GM19468 (cell line): Measurements from ENCODE around the gene TNS3.
"Not testable (repeated sequence)": the region's sequence is repeated elsewhere in the genome, so short reads cannot be mapped to it uniquely, and the experiment has no call there.

Source experiments
- ATAC-seq: cut with Tn5 transposase; IDR thresholded peaks from one replicate; pipeline ENCODE4 v1.9.1; 2021; ENCODE audit warnings: mild to moderate bottlenecking, moderate library complexity, moderate number of reproducible peaks; ENCODE audit not compliant: unreplicated experiment; ENCODE audit errors: extremely low read depth

TNS3 gene

DNA sequence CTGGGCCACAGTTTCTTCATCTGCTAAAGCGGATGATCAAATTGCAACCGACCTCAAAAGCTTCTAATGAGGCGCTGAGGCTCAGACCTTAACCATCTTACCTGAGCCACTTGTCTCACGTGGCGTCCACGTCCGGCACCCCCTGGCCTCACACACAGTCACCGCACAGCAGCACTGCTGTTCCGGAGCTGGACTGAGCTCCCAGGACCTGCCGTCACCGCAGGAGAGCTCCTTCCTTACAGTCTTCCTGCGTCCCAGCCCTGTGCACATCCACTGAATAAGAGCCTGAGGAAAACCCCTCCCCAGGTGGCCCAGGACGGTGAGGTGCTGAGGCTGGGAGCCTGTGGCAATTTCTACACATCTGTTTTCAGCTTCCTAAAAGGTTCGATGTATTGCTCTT lies 35.7 kb downstream of the TNS3 start:
- ATAC-seq: no peak

GRCh38 chr7:47544416-47544815 lies 37.5 kb downstream of the TNS3 start:
- no peak for ATAC-seq

DNA sequence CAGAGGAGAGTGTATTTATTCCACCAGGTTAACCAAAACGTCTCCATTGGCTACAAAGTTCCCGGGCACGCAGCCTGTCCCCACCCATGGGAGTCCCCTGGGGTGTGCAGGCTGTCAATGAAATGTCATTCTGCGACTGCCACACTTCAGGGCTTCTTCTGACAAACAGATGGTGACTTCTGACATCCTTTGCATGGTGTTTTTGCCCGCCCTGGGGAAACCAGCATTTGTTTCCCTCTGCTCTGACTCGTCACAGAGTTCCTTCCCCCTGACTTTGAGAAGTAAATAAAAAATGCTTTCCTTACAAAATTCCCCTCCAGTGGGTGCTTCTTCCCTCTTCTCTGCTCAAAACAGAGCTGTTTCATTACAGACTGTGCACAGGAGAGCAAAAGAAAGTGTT lies 38.2 kb downstream of the TNS3 start:
- ATAC-seq: no peak

DNA sequence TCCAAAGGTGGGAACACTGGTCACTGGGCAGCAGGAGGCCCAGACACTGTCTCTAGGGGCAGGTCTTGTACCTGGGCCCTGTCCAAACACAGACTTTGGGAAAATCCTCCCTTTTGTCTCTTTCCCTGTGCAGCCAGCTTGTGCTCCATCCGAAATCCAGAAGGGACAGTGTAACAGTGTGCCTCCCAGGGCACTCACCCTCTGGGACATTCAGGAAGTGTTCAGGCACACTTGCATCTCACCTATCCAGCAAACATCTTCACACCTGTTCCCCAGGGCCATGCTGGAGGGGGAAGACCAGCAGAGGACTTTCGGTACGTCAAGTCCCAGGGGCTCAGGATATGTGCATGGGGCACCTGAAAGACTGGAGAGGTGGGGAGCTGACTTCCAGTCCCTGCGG lies 38.9 kb downstream of the TNS3 start:
- no peak for ATAC-seq

DNA sequence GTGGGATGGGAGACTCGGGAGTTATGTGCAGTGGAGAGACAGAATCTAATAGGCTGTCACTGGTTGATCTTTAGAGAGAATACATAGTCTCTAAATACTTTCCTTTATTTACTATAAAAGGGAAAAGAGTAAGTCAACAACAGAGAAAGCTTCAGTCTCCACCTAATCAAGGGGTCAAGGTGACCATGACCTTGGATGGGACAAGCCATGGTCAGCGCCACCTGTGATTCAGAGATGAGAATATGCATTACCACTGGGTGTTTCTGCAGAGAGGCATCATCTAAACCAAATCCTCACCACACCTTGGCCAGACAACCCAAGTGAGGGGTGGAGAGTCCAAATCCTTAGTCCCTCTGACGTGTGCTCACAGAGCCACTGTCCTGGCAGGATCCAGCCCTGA lies 39.9 kb downstream of the TNS3 start:
- ATAC-seq: no peak

GRCh38 chr7:47541485-47541884 lies 40.4 kb downstream of the TNS3 start:
- ATAC-seq: not testable (repeated sequence)

DNA sequence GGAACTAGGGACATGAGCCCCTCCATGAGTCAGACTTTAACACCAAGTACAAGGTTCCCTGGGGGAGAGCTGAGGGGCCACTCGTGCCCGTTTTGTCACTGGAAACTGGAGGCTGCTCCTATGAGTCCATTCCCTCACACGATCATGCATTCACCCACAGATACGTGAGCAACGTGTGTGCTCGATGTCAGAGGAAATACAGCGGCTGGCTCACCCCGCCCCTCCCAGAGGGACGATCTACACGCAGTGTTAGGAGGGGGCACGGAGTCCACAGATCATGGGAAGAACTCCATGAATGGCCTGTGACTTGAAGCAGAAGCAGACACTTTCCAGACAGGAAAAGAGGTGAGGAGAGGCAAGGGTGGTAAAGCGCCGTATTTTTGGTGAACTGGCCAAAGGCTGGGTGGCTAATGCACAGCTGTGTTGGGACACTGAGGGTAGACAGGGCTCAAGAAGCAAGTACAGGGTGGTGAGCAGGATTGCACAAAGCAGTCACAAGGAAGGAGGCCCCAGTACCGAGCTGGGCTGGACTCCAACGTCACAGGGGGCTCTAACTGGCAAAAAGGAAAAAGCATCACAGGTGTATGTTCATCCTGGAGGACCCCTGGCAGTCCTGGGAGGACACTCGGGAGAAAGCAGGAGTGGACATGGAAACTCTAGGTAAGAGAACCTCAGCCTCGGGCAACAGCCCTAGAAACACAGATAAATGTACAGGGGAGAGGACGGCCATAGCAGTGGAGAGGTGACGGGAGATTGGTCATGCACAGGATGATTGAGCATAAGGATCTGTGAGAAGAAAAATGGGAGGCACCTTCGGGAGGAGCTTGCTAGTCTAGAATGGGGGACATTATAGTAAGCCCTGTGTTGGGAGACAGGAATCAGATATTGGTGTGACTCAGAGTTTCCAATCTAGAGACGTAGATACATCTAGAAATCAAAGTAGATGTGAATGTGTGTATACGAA lies 41.2 kb downstream of the TNS3 start:
- no peak for ATAC-seq

DNA sequence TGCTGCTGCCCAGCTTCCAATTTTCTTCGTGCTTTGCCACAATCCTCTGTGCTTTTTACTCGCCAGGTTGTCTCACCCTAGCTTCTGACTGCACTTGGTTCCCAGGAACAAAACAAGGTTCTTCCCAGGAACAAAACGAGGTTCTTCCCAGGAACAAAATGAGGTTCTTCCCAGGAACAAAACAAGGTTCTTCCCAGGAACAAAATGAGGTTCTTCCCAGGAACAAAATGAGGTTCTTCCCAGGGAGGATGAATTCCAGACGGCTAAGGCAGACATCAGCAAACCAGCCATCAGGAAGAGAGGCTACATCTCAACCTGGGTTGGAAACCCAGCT lies 41.9 kb downstream of the TNS3 start:
- ATAC-seq: no peak

- ATAC-seq: no peak
Measured at GRCh38 chr7:47539398-47540052, 42.4 kb downstream of the TNS3 start.

- no peak for ATAC-seq
Measured at GRCh38 chr7:47538846-47539311, 43.0 kb downstream of the TNS3 start.

DNA sequence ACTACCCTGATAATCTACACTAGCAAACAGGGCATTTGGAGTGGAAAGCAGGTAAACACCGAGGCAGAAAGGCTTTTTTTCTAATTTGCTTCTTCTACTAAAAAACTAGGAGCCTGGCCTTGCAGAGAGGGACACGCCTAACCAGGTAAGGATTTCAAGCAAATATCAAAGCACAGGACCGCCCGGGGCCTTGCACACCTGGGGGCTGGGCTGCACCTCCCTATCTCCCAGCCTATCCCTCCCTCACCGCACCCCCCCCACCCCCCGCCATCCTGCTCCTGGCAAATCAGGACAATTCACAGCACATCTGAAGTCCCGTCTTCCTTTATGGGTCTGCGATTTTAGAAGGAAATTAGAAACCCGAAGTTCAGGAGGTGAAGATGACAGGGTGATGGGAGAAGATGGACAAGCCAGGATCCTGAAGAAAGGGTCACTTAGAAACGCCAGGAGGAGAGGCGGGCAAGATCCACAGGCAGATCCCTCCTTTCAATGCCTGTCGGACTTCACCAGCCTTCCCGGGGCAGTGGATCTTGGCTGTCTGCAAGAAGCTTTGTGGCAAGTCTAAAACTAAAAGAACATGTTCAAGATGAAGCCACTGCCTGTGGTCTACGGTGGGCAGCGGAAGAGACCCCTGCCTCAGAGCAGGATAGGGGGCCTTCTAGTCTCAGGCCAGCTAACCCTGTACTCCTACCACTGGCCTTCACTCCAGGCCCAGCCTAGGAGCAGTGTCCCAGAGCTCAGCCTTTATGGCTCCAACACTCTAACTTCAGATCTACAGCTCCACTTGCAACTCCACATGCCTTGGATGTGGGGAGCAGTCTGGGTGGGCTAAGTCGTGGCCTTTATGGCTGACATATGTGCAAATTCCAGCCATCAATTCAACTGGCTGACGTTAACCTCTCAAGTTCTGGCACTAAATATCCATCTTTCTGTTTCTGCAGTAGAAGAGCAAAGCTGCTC lies 43.9 kb downstream of the TNS3 start:
- ATAC-seq: no peak

DNA sequence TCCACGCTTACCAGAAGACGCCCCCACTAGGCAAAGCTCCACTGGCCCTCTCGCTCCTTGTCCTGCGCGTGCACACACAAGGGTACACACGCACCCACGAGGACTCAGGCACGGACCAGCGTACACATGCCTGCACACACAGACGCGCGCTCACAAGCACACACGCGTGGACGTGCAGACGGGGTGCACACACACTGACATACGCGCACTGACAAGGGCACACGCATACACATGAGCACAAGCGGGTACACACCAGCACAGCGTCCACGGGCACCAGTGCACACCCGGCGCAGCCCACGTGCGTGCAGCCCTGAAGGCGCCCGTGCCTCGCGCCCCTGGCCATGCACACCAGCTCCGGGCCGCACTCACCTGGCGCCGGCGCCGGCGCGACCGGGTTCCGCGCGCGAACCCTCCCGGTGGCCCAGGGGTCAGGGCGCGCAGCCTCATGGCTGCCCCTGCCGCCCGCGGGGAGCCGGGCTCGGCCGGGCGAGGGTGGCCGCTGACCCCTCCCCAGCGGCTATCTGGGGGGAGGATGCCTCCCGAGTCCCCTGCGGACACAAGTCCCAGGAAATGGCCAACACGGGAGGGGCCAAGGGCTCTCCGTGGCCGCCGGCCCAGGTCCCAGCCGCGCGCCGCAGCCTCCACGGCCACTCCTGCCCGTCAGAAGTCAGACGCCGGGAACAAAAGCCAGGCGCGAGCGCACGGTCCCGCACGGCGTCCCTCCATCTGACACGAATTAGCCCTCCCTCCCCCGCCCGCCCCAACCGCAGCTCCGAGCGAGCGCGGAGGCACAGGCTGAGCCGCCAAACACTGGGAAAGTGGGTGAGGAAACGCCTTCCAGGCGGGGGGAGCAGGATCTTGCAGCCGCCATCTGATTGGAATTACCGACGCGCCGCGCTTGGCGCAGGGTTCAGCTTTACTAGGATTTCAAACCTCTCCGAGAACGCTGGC lies 45.0 kb downstream of the TNS3 start:
- ATAC-seq: no peak

DNA sequence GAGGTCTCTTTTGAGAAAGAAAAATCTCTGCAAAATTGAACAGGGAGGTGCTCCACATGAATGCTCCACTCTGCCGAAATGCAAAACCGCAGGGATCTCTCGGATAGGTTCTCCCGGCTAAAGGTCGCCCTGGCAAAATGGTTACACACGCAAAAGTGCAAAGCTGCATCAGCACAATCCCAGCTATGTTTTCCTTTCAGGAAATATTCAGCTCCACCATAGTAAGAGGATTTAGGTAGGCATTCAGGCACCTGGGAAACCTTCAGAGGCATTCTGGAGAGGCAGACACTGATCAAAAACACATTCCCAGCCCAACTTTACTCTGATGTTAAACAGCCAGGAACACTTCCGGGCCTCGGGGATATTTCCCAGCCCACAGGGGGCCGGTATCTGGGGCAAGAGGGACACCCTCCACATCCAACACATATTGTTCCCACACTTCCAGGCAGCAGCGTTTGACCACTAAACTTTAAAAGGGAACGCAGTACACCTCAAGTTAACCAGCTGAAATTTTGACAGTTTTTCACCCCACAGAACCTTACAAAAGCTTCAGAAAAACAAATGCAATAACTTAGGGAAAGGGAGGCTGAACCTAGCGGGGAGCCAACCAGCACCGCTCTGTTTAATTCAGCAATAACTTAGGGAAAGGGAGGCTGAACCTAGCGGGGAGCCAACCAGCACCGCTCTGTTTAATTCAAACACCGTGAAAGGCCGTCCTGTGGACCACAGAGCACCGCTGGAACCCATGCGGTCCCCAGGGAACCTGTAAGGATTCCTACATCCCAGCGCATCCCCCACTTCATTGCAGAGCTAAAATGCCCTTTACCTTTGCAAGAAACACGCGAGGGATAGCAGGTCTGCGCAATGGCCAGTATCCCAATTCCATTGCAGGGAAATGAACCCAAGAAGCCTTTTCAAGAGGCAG lies 45.9 kb downstream of the TNS3 start:
- ATAC-seq: no peak

GRCh38 chr7:47535035-47535703 lies 46.7 kb downstream of the TNS3 start:
- ATAC-seq: no peak

DNA sequence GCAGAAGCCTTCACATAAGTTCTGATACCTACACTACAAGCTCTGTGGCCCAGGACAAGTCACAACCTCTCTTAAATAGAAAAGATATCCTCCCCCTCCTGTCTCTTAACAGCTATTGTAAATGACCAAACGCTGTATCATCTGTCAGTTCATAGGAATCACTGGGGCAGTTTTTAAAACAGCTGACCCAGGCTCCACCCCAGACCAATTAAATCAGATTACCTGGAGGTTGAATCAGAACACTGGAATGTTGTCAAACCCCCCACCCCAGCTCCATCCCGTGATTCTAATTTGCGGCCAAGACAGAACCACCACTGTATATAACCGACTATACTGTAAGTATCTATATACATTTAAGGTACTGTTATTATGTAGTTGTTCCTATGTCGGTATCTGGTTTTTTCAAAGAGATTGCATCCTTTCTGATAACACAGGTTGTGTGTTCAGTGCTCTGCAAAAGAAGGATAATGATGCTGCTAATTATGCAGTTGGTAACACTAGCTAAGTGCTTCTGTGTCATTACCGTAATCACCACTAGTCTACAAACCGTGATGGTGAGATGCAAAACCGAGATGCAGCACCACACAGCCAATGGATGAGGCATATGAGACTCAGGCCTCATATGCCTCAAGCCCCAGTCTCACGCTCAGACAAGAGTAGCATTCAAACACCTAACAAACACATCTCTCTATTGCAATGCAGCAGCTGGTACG lies 47.4 kb downstream of the TNS3 start:
- no peak for ATAC-seq

DNA sequence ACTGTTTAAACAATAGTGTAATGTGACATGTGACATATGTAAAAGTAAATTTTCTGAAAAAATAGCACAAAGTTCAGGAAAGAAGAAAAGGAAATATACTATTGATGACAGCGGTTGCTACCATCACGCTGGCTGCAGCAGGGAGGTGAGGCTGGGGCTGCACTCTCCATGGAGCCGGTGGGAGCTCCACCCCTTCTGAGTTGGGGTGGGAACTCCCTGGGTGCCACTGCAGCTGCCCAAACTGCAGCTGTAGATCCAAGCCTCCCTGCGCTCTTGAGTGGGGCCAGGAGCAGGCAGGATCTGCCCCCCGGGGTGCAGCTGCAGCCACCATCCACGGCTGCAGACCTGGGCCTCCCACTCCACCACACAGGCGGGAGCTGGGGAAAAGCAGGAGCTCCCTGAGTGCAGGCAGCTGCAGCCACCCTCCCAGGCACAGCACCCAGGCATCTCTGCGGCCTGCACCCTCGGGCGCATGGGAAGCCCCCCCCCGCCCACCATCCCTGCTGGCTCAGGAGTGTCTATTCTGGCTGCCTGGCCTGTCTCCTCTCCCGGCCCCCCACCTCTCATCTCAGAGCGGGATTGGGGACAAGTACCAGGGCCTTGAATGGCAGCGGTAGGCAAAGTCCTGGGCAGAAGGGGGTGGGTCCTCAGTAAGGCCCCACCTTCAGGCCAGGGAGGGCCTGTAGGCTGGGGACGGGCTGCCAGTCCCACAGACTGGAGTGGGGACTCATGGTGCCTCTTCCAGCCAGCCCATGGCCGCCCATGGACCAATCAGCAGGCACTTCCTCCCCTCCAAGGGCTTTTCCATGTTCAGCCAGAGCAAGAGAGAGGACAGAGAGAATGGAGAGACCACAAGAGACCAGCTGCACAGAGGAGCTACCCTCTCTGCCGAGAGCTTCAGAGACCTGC lies 50.1 kb downstream of the TNS3 start:
- ATAC-seq: no peak
